HFF-Myc (cell line): ENCODE measurements around the gene FCHO1.

Source experiments
- DNase-seq: peaks from one replicate; pipeline ENCODE4 v3.0.0-alpha.2; 2011; ENCODE audit warnings: low read depth; ENCODE audit errors: extremely low read depth
- H3K4me3 ChIP-seq: replicated peaks from 2 replicates; pipeline ENCODE4 v1.5.1; 2011; ENCODE audit warnings: low read depth, mild to moderate bottlenecking, control low read depth, low read length
- CTCF ChIP-seq: IDR thresholded peaks from 2 replicates; pipeline ENCODE4 v1.5.1; 2012; ENCODE audit warnings: mild to moderate bottlenecking, low read depth, low read length, control low read depth; ENCODE audit errors: missing control alignments

Gene FCHO1

GRCh38 chr19:17831419-17831888 is 80.2 kb downstream of the FCHO1 start:
- no peak for TF ChIP-seq CTCF
- no peak overlapping the region for H3K4me3 ChIP-seq
- no peak for DNase-seq

- H3K4me3 ChIP-seq, result no peak overlapping the region
- no peak for DNase-seq
- TF ChIP-seq CTCF, result no peak
Observed at GRCh38 chr19:17832443-17833208, 81.3 kb downstream of the FCHO1 start.

GRCh38 chr19:17834350-17835181 is 83.3 kb downstream of the FCHO1 start:
- peak; percentile 17 for TF ChIP-seq CTCF
- DNase-seq, result no peak
- no peak overlapping the region for H3K4me3 ChIP-seq

GRCh38 chr19:17835182-17836006 is 84.1 kb downstream of the FCHO1 start:
- H3K4me3 ChIP-seq, result no peak overlapping the region
- TF ChIP-seq CTCF, result no peak
- no peak for DNase-seq

GRCh38 chr19:17836530-17836929 is 85.3 kb downstream of the FCHO1 start:
- DNase-seq, result no peak

More at GRCh38 chr19:17836530-17836929, 85.3 kb downstream of the FCHO1 start:
- TF ChIP-seq CTCF, result no peak
- no peak overlapping the region for H3K4me3 ChIP-seq
